Bone marrow (tissue), 2 donors: Measurements from ENCODE around the gene PFKFB2.
A peak's percentile ranks its signal among the peaks of the same experiment; 100 is the strongest.

Experiments used
- DNase-seq, 2 donors: peaks; one replicate each; lab custom pipeline; 2025; lab: John Stamatoyannopoulos, UW

PFKFB2 gene

DNA sequence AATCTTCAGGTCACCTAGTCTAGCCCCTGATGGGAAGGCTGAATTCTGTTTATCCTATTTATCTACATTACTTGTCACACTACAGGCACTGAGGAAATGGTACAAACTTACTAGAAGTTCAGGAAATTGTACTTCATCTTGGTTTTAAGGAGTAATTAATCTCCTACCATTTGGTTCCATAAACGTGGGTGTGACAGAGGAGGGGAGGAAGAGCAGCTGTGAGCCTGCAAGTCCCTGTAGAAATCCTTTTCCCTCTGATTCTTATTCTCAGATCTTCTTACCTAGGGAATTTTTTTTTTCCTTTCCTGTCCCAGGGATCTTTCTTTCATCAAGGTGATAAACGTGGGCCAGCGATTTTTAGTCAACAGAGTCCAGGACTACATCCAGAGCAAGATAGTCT, 14.1 kb downstream of the PFKFB2 start:
- no peak for DNase-seq

DNA sequence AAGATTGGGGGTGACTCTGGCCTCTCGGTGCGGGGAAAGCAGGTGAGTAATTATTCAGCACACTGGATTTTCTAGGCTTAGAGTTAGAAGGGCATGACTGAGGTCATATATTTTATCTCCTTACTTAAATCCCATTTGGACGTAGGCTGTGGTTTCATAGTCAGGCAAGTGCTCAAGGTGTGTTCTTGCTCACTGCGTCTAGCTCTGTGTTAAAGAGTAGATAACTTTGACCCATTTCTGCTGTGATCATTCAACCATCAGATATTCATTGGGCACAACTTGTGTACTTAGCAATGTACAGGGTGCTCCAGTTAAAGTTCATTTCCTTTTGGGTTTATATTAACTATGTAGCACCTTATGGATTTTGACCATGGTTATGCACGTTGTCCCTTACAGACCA, 14.6 kb downstream of the PFKFB2 start:
- no peak for DNase-seq

DNA sequence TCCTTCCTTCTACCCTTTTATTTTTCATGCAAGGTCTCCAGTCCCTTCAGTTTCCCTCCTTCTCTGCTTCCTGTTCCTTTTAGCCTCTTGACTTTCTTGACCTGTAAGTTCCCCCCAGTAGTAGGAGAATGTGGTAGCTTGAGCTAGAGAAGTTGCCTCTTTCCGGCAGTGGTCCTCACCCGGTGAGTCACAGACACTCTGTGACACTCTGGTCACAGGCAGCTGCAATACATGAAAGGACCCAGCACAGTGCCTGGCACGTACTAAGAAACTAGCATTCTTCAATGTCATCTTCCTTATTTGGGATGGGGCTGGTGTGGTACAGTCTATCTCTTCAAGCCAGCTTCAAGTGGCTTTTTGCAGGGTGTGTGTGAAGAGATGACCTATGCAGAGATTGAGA, 16.0 kb downstream of the PFKFB2 start:
- no peak for DNase-seq

DNA sequence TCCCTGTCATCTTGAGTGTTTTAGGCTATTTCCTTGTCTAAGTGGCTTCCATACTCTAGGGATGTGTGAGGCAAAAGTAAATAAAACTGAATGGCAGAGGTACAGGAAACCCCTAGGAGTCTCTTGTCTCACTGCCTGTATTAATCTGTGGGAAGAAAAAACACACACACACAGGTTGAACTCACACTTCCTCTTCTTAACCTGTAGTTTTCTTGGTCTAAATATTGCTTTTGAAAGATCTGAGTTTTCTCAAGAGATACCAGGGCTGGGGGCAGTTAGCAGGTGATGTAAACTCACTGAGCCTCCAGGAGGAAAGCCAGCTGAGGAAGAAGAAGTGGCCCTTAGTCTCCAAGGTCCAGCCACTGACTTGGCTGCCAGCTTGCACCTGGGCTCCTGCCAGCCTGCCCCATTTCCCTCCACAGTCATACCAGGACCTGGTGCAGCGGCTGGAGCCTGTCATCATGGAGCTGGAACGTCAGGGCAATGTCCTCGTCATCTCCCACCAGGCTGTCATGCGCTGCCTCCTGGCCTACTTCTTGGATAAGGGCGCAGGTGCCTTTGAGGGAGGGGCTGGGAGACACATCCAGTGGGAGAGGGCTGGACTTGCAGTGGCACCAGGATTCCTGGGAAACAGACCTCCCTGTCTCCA, 16.9 kb downstream of the PFKFB2 start:
- DNase-seq = no peak

DNA sequence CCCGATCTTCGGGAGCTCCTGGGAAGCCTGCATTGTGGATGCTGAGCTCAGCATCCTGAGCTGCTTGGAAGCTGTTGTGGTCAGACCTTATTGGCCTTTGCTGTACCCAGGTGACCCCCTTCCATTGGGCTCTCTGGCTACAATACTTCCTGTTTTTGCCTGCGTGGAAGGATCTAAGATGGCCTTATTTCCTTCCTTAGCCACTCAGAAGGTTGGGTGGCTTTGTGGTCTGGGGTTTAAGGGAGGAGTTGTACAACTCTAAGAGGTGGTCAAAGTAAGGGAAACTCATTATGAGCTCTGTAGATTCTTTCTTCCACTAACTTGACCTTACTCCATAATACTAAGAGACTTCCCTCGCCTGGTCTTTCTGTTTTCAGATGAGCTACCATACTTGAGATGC, 17.7 kb downstream of the PFKFB2 start:
- DNase-seq = no peak

DNA sequence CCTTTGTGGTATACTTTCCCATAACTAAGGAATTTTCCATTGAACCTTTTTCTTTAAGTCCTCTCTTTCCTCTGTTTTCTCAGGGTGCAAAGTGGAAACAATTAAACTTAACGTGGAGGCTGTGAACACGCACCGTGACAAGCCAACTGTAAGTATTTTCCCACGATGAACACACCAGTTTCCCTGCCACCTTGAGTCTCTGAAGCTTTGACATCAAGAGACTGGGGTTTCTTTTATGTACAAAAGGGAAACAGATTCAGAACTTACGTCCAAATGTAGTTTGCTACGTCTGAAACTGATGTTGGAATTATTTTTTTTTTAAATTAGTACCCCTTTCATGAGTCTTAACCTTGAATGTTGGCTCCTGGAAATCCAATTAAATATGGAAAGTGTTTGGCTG, 18.4 kb downstream of the PFKFB2 start:
- DNase-seq = no peak

DNA sequence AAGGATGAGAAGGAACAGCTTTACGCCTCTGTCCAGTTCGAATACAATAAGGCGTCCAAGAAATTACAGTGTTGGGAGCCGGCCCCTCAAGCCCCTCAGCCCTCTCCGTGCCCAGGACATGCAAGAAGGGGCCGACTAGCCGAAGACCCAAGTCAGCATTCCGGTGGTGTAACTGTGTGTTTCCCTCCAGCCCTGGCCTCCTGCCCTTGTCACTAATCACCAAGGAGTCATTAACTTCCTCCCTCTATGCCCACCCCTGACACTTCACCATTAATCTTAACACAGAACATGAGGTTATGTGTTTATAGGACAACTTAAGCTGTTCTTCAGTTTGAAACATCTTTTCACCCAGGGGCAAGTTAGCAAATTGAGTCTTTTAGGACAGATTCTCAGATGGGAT, 19.2 kb downstream of the PFKFB2 start:
- DNase-seq = no peak

DNA sequence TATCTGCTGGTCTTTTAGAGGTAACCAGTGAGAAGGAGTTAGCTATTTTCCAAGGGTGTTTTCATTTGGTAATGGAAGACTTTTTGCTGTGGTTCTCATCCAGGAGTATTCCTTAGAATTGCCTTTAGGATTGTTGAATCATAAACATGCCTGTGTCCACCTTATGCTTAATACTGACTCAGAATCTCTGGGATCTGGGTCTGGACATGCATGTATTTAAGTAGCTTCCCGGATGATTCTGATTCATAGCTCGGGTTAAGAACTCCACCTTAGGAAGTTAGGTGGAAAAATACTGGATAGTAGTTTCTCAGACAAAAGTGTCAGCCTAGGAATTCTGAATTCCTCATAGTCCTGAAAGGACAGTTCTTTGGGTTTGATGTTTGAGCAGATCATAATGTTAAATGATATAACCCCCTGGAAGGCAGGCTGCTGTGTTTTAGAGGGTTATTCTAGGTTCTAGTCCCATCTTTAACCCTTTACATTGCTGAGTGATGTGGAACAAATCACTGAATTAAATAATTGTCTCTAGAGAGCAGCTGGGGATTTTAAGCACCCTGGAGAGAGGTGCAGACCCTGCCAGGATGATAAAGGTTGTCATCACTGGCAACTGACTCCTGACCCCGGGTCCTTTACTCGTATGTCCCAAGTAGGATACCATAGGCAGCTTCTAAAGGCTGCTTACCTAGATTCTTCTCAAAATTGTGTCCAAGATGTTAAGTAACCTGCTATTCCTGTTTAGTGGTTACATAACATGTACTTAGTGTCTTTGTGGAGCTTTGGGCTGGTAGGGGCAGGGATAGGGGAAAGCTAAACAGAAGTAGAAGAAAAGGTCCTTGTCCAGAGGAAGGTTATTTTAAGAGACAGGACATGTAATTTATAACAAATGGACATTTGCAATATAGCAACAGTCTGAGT, 21.1 kb downstream of the PFKFB2 start:
- DNase-seq = no peak

DNA sequence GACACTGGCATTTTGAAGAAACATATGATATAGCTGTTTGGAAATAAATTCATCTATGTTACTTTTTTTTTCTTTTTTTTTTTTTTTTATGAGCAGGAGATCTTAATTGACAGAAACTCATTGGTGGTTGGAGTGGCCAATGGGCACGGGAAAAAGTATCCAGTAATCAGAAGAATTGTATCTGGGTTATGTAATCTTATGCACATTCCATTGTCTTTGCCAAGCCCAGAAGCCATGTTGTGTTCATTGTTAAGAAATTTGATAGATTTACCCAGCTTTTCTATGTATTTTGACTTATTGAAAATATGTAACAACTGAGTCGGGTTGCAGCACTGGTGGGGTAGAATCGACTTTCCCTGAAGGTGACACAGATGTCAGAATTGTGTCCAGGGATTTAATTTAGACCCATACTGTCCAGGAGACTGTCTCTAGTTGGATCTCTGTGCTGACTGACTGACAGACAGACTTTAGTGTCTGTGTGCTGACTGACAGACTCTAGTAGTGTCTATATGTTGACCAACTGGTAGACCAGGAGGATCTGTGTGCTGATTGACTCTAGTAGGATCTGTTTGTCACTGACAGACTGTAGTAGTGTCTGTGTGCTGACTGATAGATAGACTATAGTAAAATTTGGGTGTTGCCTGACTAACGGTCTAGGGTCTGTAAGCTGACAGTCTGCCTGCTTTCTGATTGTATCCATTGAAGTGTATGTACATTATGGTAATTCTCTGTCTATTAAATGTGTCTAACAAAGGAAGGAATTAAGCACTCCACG, 23.3 kb downstream of the PFKFB2 start:
- no peak for DNase-seq

DNA sequence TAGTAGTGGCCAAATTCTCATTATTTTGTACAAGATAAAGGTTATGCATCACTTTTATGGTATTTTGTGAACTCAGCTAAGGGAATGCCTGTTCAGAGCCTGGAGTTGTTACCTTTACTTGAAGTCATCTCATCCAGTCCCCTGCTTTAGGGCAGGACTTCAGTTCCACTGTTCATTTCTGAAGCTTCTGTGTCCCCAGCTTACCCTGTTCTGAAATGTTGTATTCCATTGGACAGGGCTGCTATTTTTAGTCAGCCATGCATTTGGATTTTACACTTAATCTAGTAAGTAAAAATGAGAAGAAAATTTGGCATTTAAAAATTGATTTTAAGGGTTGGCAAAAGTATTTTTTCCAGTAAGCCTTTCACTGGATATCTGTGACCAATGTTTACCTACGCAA, 23.9 kb downstream of the PFKFB2 start:
- no peak for DNase-seq

DNA sequence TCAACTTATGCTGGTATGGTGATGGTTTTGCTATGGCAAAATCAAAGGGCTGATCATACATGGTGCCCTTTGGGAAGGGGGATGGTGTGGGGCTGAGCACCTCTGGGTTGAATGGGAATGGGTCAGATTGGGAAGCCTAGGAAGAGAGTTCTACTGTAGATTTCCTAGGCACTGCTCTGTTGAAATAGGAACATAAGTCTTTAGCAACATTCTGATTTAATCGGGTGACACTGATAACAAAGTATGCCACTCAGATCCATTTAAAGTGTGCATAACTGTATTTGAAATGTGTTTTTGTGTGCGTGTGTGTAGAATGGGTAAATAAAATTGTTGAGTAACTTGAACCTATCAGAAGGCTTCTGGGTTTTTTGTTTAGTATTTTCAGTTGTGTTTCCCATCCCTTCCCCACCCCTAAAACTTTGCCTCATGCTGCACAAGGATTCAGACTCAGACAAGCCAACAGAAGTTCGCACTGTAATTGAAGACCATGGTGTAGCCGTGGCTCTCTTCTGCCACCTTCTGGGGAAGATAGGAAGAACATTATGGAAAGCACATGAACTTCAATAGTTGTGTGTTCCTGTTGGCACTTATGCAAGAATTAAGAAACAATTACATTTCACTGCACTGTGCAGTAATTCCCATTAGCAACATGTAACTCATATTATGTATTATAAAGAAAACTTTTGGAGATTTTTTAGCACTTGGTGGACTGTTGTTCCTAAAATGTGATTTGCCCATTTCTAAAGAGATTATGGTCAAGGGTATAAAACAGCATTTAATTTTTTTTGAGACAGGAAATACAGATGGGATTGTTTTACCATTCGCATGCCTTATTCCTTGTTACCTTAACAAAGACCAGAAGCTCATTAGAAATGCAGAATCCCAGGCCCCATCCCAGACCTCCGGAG, 24.6 kb downstream of the PFKFB2 start:
- DNase-seq = peak in 1 of 2 donors; percentile 74

DNA sequence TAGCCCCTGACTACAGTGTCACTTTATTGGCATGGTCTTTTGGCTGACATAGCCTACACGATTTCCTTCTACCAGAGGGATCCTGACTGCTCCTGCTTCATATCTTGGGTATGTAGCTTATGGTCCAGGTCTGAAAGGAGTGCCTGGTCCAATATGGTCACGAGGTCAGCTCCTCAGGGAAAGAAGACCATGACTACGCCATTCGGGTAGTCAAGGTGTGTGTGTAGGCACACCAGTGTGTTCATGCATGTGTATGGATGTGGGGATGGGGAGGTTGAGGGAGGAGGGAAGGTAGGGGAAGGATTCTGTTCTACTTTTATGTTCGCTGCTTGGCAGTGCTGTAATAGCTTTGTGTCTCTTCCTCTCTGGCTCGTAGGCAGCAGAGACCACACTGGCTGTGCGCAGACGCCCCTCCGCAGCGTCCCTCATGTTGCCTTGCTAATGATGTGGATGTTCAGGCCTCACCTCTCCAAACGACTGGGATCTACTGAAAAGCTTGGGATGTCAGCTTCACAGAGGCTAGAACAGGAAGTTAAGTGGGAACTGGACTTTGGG, 25.6 kb downstream of the PFKFB2 start:
- DNase-seq = no peak

DNA sequence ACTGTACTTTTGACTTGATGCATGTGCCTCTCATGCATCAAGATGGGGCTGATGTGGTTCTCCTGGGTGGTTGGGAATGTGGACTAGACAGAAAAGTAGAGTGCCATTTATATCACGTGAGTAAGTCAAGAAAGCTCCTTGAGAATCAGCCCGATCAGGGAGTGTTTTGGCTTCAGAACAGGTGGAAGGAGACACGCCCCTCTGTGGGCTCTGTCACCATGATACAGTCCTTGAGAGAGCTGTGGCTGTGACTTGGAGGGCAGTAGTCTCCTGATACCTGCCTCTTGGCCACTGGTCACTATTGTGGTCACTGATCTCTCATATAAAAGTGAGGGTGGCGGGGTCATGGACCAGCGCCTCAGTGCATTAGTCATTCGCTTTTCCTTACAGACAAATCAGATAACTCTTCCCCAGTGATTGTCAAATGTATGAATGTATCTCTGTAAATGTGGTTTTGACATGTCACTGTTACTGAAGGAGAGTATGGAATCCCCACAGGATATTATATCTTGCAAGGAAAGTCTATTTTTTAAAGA, 26.7 kb downstream of the PFKFB2 start:
- no peak for DNase-seq

DNA sequence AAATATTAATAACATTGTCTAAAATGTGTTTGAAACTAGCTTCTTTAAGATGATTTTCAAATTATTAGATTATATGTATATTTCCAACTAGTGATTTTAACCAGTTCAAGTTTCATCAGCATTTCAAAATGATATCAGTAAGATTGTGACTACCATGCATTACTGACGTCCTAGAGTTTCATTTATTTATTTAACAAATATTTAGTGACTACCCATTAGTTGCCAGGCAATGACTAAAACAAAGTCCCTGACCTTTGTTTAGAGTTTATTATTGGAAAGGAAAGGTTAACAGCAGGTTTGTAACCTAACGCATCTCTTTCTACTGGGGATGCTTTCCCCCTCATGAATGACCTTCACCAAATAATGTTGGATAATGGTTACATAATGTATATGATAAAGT, 28.0 kb downstream of the PFKFB2 start:
- no peak for DNase-seq

DNA sequence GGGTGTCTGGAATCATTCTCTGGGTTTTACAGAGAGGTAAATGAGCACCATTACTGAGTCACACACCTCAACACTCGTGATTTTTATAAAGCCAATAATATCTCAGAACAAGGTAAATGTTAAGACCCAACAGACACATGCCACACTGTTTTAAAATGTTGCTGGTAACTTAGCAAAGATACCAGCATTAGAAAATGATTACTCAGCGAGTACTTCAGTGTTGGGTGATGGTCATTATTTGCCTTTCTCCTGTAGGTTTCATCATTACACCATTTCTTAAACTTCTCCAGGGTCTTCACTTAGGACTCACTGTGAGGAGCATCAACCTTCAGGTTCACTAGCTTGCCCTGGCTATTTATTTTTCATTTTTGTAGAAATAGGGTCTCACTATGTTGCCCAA, 28.7 kb downstream of the PFKFB2 start:
- no peak for DNase-seq

DNA sequence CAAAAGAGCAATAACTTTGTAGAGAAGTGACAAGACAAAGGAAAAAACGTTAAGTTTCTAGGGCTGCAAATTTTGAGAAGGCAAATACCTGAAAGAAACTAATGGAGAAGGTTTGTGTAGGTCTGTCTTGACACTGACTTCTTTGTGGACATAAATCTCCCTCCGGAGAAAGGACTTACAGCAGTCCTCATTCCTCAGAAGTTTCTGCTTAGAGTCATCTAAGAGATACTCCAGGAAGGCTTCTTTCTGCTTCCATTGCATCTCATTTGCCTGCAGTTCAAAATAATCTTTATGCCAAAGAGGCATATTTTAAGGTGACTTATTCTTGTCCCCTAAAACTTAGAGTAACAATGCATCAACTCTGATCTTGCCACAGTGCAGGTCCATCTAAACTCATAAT, 31.2 kb downstream of the PFKFB2 start:
- no peak for DNase-seq

DNA sequence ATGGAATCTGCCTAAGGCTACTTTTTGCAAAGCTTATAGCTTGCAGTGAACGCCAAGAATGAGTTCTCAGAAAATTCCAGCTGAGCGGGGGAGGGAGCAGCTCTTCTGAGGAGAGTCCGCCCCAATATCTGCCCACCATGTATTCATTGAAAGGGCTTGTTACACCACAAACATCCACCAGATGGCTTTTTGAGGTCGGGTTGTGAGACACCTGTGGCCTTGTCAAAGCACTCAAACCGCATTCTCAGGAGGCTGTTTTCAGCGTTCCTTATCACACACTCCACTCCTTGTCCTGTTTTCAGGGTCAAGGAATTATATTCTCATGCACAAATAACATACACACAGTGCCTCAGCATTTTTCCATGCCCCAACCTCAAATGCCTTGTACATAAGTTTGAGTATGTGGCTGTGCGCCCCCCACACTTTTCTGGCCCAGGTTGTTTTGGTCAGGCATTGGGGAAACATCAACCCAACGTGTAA, 31.7 kb downstream of the PFKFB2 start:
- DNase-seq = peak in 1 of 2 donors; percentile 46

DNA sequence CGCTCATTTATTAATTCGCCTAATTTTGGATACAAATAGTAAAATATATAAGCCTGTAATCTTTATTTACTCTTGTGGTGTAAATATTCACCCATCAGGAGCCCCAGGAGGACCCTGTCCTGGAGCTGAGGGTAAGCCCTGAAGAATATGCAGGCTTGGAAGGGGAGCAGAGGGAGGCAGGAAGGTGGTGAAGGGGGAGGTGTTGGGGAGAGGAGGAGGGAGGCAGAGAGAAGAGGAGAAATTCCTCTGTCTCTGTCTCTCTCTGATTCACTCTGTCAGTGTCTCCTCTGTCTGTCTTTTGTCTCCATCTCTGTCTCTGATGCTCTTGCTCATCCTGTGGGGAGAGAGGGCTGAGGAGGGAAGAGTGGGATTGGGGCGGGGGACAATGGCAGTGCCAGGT, 32.8 kb downstream of the PFKFB2 start:
- no peak for DNase-seq

DNA sequence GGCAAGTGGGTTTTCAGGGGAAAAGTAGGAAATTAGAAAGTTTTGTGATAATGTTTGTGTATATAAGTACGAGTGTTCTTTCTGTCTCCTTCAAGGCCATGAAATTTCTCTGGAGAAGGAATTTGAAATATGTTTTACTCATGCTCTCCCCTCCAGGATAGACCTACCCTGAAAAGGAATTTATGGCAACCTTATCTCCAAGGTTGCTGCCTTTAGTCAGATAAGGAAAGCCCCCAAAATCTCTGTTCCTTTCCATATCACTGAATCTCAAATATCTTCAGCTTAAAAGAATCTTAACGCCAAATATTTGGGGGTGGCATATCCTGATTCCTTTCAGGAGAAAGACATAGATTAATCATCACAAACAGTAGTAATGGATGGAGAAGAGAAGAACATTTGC, 35.1 kb downstream of the PFKFB2 start:
- DNase-seq = no peak

DNA sequence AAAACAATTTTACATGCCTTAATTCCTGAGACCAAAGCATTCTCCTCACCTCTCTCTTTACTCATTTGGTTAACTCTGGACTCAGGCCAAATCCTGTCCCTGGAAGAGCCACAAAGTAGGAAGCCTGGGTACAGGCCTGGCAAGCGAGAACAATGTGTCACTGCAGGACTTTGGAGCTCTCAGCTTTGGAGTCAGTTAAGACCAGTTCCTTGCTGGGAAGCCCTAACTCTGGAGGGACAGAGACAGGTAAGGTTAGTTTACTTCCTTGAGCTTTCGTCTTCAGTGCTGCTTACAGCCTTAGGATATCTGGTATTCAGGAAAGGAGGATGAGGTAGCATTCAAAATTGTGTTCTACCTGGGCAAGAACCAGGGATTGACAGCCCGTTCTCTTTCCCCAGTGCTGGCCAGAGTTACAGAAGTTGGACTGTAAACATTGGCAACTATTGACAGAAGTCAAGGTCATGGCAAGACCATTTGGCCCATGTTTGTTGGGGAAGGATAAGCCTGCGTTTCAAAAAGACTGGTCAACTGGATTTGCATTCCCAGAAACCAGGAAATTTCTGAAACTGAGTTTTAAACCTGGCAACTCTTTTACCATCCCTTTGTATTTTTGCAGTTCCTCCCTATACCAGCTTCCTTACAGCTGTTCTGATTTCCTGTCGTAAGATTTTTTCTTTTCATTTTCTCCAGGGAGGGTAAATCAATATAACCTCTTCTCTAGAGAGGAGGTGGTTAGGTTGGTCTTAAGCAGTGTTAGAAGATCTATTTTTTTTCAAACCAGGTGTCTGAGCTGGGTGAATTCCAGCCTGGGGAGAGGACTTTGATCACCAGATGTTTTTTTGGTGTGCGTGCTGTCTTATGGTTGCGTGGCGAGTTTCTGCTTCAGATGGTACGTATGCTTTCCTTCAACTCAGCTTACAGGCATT, 35.9 kb downstream of the PFKFB2 start, which contains the start of gene C4BPB:
C4BPB (plus strand) TSS at position 160 of the 926 bp plus-strand sequence; CDS start at position 832, 672 bp downstream.
- DNase-seq = no peak
